ENCODE results near the gene MTSS2. TPM values are rescaled to one million over a fixed set of nuclear protein-coding genes. Genes with fewer than 3 reads are reported as not detected.
A peak's percentile ranks its signal among the peaks of the same experiment; 100 is the strongest.

The MTSS2 gene
- total and polyA plus RNA-seq, 2 experiments from 2014 or later, result 1.6 to 19.6 TPM

- Histone ChIP-seq H3K36me3 (ENCODE audit: insufficient read depth) (no peaks in the 10 kb centered on the region), H3K27ac (ENCODE audit: low read depth) (no peak overlapping the region), H3K79me2 (replicated peaks; ENCODE audit: insufficient read depth) (no peaks in the 10 kb centered on the region), H3K27me3 (ENCODE audit: insufficient read depth) (no peaks in the 10 kb centered on the region), H3K9me2 (ENCODE audit: insufficient read depth) (no peaks in the 10 kb centered on the region), H2AFZ (no peak overlapping the region), H3K4me1 (ENCODE audit: insufficient read depth) (no peaks in the 10 kb centered on the region), H3F3A (replicated peaks; ENCODE audit: low read depth) (no peaks in the 10 kb centered on the region), H4K20me1 (replicated peaks; ENCODE audit: insufficient read depth) (no peaks in the 10 kb centered on the region), H3K4me3 (no peak overlapping the region), H3K4me2 (no peak overlapping the region)
- Mint-ChIP-seq H3K27me3 (ENCODE audit: insufficient read depth, low read depth, poor library complexity) (peaks cover 3% of the 10 kb centered on the region), H3K4me3 (no peak overlapping the region), H3K9me3 (peaks cover 12% of the 10 kb centered on the region), H3K4me1 (peaks cover 13% of the 10 kb centered on the region), H3K36me3 (ENCODE audit: low read depth) (peaks cover 18% of the 10 kb centered on the region), H3K27ac (peak overlapping the region; percentile 66; the same call in 1 of the 2 replicates)
- ATAC-seq, result no peak
- no peak for DNase-seq (ENCODE audit: low spot score)
- TF ChIP-seq ZNF114 (CRISPR knock-in tag; IDR thresholded peaks at IDR 0.05), result no peak
- TF ChIP-seq, protein P1, sequence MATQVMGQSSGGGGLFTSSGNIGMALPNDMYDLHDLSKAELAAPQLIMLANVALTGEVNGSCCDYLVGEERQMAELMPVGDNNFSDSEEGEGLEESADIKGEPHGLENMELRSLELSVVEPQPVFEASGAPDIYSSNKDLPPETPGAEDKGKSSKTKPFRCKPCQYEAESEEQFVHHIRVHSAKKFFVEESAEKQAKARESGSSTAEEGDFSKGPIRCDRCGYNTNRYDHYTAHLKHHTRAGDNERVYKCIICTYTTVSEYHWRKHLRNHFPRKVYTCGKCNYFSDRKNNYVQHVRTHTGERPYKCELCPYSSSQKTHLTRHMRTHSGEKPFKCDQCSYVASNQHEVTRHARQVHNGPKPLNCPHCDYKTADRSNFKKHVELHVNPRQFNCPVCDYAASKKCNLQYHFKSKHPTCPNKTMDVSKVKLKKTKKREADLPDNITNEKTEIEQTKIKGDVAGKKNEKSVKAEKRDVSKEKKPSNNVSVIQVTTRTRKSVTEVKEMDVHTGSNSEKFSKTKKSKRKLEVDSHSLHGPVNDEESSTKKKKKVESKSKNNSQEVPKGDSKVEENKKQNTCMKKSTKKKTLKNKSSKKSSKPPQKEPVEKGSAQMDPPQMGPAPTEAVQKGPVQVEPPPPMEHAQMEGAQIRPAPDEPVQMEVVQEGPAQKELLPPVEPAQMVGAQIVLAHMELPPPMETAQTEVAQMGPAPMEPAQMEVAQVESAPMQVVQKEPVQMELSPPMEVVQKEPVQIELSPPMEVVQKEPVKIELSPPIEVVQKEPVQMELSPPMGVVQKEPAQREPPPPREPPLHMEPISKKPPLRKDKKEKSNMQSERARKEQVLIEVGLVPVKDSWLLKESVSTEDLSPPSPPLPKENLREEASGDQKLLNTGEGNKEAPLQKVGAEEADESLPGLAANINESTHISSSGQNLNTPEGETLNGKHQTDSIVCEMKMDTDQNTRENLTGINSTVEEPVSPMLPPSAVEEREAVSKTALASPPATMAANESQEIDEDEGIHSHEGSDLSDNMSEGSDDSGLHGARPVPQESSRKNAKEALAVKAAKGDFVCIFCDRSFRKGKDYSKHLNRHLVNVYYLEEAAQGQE (IDR thresholded peaks at IDR 0.05; ENCODE audit: unreplicated experiment), result no peak
- no peak for TF ChIP-seq ZNF331 (CRISPR knock-in tag; IDR thresholded peaks at IDR 0.05; ENCODE audit: low read depth)
- TF ChIP-seq CREB1 (CRISPR knock-in tag; IDR thresholded peaks at IDR 0.05; ENCODE audit: low read depth), result no peak
- no peak for TF ChIP-seq POLR2AphosphoS5 (IDR thresholded peaks at IDR 0.05; ENCODE audit: low read depth)
- no peak for TF ChIP-seq NANOG (IDR thresholded peaks at IDR 0.05; ENCODE audit: borderline replicate concordance)
- TF ChIP-seq, protein P2, sequence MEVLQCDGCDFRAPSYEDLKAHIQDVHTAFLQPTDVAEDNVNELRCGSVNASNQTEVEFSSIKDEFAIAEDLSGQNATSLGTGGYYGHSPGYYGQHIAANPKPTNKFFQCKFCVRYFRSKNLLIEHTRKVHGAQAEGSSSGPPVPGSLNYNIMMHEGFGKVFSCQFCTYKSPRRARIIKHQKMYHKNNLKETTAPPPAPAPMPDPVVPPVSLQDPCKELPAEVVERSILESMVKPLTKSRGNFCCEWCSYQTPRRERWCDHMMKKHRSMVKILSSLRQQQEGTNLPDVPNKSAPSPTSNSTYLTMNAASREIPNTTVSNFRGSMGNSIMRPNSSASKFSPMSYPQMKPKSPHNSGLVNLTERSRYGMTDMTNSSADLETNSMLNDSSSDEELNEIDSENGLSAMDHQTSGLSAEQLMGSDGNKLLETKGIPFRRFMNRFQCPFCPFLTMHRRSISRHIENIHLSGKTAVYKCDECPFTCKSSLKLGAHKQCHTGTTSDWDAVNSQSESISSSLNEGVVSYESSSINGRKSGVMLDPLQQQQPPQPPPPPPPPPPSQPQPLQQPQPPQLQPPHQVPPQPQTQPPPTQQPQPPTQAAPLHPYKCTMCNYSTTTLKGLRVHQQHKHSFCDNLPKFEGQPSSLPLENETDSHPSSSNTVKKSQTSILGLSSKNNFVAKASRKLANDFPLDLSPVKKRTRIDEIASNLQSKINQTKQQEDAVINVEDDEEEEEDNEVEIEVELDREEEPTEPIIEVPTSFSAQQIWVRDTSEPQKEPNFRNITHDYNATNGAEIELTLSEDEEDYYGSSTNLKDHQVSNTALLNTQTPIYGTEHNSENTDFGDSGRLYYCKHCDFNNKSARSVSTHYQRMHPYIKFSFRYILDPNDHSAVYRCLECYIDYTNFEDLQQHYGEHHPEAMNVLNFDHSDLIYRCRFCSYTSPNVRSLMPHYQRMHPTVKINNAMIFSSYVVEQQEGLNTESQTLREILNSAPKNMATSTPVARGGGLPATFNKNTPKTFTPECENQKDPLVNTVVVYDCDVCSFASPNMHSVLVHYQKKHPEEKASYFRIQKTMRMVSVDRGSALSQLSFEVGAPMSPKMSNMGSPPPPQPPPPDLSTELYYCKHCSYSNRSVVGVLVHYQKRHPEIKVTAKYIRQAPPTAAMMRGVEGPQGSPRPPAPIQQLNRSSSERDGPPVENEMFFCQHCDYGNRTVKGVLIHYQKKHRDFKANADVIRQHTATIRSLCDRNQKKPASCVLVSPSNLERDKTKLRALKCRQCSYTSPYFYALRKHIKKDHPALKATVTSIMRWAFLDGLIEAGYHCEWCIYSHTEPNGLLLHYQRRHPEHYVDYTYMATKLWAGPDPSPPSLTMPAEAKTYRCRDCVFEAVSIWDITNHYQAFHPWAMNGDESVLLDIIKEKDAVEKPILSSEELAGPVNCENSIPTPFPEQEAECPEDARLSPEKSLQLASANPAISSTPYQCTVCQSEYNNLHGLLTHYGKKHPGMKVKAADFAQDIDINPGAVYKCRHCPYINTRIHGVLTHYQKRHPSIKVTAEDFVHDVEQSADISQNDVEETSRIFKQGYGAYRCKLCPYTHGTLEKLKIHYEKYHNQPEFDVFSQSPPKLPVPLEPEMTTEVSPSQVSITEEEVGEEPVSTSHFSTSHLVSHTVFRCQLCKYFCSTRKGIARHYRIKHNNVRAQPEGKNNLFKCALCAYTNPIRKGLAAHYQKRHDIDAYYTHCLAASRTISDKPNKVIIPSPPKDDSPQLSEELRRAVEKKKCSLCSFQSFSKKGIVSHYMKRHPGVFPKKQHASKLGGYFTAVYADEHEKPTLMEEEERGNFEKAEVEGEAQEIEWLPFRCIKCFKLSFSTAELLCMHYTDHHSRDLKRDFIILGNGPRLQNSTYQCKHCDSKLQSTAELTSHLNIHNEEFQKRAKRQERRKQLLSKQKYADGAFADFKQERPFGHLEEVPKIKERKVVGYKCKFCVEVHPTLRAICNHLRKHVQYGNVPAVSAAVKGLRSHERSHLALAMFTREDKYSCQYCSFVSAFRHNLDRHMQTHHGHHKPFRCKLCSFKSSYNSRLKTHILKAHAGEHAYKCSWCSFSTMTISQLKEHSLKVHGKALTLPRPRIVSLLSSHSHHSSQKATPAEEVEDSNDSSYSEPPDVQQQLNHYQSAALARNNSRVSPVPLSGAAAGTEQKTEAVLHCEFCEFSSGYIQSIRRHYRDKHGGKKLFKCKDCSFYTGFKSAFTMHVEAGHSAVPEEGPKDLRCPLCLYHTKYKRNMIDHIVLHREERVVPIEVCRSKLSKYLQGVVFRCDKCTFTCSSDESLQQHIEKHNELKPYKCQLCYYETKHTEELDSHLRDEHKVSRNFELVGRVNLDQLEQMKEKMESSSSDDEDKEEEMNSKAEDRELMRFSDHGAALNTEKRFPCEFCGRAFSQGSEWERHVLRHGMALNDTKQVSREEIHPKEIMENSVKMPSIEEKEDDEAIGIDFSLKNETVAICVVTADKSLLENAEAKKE (CRISPR knock-in tag; IDR thresholded peaks at IDR 0.05), result no peak
- no peak for TF ChIP-seq EZH2 (IDR thresholded peaks at IDR 0.05; ENCODE audit: low read depth, unreplicated experiment)
- TF ChIP-seq JUNB (IDR thresholded peaks at IDR 0.05; ENCODE audit: unreplicated experiment), result no peak
These were observed 38.2 kb downstream of the MTSS2 start for GRCh38 chr16:70647441-70648359.

All from GM23338 (cell line).